Fibroblast of skin of abdomen (primary cell): Measurements from ENCODE around the gene MAD1L1.
A peak's percentile ranks its signal among the peaks of the same experiment; 100 is the strongest.
"Not testable (repeated sequence)": the region's sequence is repeated elsewhere in the genome, so short reads cannot be mapped to it uniquely, and the experiment has no call there.

Source experiments
- DNase-seq: peaks from one replicate; pipeline ENCODE4 v3.0.0-alpha.2; 2013

The MAD1L1 gene

DNA sequence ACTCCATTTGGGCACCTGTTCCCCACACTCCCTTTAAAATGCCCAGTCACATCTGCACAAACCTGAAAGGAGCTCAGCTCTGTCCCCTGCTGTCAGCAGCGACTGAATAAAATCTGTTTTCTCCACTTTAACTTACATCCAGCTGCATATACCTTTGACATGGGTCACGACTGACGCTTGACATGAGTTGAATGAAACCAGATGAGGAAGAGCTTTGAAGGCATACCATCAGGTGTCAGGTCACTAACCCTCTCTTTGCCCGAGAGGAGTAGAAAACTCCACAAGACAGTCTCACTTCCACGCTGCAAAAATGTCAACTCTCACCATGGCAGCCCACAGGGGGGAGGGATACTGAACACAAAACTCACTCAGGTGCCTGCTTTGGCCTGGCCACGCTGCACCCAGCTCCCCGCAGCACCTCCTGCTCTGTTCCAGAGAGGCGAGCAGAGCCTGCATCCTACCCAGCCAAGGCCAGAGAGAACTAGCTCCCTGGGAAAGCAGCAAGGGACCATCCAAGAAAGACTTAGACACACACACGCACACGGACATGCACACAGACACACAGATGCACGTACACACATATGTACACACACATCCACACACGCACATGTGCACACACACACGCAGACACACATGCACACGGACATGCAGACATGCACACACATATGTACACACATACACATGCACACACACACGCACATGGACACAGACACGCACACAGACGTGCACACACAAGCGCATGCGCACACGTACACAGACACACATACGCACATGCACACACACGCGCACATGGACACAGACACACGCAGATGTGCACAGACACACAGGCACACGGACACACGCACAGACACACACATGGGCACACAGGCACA lies 191.0 kb downstream of the MAD1L1 start:
- no peak for DNase-seq

DNA sequence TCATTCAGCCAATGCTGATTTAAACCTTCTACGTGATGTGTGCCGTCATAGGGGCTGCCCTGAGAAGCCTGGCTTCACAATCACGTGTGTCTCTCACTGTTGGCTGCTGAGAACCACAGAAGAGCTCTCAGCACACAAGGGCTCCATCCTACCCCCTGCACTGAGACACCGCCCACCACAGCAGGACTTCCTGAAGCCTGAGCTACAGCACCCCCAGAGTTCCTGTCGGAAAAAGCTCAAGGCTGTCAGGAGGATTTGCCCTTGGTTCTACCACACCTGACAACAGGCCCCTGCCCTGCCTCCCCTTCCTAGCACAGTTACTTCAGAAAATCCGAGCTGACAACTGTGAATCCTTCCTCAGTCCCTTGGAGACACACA lies 191.9 kb downstream of the MAD1L1 start:
- no peak for DNase-seq

DNA sequence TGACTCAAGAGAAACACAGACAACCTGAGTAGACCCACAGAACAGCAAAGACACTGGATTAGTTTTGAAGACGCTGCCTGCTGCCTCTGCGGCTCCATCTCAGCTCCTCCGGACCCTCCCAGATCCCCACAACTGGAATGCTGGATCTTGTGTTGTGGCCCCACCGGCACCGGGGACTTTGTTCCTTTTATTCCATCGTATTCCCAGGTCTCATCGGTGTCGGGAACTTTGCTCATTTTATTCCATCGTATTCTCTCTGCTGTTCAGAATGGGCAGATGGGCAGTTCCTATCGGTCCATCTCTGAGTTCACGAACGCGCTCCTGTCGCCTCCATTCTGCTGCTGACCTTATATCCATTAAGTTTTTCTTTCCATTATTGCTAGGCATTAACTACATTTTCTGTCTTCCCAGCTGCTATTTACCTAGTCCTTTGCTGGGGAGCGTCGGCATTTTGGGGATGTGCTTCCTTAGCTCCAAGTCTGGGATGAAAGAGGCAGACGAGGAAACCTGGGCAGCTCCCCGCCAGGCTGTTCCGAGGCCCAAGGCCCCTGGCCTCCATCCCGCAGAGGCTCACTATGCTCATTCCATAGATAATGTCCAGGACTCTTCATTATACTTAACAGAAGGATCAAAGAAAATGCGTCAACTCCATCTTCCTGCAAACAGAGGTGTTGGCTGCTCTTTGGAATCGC lies 192.4 kb downstream of the MAD1L1 start:
- DNase-seq, result no peak

DNA sequence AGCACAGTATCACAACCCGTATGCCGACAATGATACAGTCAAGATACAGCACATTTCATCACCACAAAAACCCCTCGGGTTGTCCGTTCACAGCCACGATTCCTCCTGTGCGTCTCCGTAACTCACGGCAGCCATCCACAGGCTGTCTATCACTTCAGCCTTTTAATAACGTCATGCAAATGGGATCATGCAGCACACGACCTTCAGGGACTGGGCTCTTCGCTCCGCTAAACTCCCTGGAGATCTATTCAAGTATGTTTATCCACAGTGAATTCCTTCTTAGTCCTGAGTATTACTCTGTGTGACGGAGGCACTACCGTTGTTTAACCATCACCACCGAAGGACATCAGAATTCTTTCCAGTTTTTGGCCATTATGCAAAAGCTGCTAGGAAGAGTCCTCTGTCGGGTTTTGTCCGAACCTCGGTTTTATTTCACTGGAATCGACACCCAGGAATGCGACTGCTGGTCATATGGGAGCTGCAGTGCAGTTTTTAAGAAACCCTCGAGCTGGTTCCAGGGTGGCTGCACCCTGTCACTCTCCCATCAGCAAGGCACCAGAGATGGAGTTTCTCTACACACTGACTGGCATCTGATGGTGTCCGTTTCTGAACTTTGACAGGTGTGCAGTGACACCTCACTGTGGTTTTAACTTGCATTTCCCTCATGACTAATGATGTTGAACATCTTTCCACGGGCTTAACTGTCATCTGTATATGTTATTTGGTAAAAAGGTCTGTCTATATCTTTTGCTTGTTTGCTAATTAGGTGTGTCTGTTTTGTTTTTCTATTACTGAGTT lies 193.6 kb downstream of the MAD1L1 start:
- DNase-seq, result no peak

DNA sequence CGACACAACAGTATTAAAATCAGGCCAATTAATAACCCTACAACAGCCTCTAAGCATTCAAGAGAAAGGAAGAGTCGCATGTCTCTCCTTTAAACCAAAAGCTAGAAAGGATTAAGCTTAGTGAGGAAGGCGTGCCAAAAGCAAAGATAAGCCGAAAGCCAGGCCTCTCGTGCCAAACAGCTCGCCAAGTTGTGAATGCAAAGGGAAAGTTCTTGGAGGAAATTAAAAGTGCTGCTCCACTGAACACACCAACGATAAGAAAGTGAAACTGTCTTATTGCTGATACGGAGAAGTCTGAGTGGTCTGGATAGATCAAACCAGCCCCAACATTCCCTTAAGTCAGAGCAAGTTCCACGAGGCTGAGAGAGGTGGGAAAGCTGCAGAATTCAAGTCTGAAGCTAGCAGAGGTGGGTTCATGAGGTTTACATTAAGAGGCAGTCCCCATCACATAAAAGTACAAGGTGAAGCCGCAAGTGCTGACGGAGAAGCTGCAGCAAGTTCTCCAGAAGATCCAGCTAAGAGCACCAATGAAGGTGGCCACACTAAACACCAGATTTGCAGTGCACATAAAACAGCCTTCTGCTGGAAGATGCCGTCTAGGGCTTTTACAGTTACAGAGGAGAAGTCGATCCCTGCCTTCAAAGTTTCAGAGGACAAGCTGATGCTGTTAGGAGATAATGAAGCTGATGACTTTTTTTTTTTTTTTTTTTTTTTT lies 194.8 kb downstream of the MAD1L1 start:
- peak; percentile 46 for DNase-seq

DNA sequence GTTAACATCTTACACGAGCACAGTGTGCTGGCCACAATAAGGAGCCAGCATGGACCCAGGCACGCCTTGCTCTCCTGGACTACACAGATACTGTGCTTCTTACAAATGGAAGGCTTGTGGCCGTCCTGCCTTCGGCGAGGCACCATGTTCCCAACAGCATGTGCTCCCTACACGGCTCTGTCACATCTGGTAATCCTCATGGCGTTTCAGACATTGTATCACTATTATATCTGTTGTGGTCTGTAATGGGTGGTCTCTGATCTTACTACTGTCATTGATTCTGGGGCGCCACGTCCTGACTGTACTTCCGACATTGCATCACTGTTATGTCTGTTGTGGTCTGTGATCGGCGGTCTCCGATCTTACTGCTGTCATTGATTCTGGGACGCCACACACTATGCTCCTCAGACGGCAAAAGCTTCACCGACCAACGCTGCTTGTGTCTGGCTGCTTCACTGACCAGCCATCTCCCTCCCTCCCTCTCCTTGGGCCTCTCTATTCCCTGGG lies 195.4 kb downstream of the MAD1L1 start:
- peak; percentile 55 for DNase-seq

DNA sequence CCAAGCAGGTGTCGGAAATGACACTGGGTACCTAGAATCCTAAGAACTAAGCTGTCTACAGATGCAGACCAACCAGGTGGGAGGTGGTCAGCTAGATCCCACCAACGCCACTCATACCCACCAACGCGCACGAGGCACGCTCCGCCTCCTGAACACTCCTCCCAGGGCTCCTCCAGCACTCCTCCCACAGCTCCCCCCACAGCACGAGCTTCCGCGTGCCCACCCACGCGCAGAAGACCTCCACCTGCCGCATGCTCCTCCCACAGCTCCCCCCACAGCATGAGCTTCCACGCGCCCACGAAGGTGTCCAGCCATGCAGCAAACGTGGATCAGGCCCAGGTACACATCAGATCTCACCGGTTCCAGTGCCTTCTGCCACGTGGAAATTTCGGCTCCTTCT lies 196.0 kb downstream of the MAD1L1 start:
- DNase-seq, result no peak

DNA sequence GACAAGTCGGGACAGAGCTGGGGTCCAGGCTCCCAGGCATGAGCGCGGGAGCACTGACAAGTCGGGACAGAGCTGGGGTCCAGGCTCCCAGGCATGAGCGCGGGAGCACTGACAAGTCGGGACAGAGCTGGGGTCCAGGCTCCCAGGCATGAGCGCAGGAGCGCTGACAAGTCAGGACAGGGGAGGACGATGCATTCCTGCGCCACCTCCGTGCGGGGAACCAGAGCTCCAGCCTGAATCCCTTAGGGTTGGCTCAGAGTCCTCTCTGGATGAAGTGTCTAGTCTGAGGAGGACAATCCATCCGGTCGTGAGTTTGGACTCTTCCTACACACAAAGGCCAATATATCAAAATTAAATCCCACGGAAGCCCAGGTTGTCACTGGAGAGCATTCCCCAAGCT lies 196.5 kb downstream of the MAD1L1 start:
- not testable (repeated sequence) for DNase-seq

DNA sequence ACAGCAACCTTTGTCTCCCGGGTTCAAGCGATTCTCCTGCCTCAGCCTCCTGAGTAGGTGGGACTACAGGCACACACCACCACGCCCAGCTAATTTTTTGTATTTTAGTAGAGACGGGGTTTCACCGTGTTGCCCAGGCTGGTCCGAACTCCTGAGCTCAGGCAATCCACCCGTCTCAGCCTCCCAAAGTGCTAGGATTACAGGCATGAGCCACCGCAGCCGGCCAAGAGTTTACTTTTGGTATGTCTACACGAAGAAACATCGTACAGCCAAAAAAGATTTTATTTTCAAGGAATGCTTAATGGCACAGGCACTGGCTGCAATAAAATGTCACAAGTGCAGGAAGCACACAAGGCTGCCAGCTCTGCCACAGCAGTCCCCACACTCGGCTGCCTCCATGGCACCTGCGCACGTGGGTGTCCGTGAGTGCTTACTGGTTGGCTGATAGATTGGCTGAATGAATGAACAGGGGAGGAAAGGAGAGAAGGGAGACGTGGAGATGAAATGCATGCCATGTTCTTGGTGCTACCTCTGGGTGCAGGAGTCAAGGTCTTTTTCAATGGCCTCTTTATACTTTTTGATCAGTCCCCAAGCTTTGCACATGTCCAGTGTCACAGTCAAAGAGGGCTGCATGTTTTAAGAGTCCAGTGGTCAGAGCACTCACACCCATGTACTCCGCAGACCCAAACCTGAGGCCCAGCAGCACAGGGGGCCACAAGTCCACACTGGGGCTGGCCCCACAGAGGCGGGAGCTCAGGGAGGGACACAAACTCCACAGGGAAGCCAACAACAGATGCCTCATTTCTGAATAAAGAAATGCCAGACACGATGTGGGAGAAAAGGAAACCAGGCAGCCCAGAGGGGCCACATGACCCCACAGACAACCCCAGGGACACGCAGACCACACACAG lies 198.2 kb downstream of the MAD1L1 start:
- DNase-seq, result no peak

DNA sequence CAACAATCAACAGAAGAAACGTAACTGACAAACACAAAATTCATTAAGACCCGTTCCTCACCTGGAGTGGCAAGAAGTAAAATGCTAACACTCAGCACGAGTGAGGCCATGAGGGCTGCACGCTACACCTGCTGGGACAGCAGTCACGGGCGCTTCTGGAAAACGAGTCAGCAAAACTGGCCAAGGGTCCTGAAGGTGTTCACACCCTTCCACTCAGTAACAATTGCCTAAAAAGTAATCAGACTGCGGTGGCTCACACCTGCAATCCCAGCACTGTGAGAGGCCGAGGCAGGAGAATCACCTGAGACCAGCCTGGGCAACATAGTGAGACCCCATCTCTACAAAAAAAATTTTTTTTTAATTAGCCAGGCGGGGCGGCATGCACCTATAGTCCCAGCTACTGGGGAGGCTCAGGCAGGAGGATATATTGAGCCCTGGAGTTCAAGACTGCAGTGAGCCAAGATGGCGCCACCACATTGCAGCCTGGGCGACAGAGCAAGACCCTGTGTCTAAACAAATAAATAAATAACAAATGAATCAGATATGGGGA lies 199.1 kb downstream of the MAD1L1 start:
- no peak for DNase-seq

DNA sequence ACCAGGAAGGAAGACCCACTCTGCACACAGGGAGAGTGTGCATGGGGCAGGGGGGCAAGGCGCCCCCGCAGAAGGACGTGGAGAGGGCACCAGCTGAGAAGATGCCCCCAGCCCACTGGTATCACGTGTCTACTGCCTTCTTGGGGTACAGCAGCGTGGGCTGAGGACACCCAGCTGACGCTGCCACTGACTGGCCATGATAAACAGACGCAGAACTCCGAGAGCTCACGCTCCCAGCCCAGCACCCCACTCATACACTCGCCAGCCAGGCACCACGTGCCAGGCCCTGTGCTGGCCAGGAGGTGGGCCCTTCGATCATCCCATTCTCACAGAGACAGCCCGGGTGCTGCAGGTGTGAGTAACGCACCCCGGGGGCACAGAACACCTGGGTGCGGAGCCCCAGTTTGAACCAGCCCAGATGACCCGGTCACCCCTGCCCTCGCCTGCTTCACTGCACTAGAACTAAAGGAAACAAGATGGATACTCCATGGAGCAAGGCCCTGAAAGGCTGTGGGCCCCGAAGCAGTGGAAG lies 199.8 kb downstream of the MAD1L1 start:
- no peak for DNase-seq

DNA sequence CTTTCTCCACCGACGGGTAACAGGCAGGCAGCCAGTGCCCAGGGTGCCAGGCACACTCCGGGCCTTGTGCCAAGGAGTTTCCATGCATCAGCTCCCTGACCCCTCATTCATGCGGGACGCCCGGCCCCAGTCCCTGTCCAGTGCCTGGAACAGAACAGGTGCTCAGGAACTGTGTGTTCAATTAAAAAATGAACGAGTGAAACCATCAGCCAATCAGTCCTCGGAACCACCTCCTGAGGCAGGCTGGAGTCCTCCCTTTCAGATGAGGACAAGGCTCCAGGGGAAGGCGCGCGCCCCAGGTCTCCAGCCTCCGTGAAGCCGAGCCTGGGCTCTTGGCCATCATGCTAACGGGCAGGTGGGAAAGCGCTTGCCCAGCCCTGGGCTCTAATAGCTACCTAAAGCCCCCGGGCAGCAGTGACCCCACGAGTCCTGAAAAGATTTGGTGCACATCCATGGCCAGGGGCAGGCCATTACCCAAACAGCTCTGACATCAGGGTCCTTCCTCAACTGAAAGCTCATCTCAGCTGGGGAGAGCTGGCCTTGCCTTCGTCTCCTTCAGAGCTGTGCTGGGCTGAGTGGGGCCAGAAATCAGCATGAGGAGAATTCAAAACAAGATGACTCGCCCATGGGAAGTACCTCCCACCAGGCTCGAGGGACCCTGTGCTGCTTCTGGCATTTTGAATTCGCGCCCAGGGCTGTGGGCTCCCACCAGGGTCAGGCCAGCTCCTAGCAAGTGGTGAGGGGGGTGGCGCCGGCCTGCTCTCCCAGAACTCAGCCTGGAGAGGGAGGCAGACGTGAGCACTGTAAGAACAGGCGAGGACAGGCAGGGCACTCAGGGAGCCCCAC lies 200.5 kb downstream of the MAD1L1 start:
- peak; percentile 47 for DNase-seq

DNA sequence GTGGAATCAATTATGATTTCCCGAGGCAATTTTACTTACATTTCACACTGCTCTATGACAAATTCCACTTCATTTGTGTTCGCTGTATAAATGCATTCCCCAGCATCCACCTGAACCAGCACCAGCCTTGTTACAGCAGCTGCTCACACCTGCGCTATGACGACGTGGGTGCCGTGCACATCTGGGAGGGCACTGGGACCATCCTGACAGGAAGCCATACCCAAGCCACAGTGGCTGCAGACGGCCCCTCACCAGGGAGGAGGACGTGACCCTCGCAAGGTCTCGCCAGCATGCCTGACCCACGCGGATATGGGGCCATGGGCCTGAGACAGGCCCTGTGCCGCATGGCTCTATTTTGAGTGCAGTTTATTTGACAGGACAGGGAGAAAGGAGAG lies 201.3 kb downstream of the MAD1L1 start:
- DNase-seq, result no peak

DNA sequence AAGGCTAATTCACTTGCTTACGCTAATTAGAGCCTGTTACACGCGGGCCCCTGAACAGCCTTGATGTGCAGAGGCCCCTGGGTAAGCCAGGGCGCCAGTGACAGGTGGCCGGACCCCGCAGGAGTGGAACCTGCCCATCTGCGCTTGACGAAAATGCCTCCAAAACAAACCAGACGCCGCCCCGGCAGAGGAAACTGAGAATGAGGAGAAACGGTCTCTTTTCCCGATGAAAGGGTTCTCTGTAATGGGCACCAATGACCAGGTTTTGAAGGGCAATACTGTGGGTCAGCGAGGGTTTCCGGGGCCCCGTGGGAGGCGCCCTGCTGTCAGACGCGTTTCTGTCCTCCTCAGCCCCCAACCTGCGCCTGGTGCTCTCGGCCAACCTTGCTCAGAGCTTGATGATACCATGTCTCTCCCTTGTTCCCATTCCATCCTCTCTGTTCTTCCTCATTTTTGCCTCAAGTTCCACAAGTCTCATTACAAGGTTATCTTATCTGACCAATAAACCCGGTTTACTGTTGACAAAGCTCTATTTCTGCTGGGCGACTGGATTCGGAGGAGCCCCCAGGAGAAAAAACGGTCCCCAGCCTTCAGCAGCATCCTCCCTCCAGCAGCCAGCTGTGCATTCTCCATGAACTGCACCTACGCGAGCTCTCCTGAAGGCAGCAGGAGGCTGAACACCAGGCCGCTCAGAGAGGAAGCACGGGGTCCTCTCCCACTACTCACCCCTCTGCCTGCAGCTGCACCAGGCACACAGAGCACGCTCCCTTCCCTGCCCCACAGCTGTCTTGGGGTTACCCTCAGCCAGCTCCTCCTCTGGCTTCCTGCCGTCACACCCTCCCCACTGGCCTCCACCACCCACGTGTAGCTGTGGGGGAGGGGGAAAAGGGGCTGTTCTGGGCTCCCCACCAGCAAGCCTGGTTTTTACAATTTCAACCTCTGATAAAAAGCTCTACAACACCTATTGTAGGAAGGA lies 202.0 kb downstream of the MAD1L1 start:
- DNase-seq, result no peak

DNA sequence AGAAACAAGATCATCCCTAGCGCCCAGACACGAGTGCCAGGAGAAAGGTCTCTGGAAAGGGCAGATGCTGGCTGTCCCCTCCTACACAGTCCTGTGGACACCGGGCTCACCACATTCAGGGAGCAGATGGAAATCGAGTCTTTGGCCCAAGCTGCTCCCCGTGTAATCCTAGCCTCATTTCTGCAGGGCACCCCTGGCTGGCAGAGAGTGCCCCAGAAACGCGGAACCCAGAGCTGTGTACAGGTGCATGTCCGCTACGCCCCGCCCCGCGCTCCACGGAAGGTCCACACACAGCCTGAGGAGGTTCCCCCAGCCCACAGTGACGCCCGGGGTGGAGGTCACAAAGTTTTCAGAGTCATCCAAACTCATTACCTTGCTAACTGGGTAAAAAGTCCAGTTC lies 202.8 kb downstream of the MAD1L1 start:
- DNase-seq, result no peak

DNA sequence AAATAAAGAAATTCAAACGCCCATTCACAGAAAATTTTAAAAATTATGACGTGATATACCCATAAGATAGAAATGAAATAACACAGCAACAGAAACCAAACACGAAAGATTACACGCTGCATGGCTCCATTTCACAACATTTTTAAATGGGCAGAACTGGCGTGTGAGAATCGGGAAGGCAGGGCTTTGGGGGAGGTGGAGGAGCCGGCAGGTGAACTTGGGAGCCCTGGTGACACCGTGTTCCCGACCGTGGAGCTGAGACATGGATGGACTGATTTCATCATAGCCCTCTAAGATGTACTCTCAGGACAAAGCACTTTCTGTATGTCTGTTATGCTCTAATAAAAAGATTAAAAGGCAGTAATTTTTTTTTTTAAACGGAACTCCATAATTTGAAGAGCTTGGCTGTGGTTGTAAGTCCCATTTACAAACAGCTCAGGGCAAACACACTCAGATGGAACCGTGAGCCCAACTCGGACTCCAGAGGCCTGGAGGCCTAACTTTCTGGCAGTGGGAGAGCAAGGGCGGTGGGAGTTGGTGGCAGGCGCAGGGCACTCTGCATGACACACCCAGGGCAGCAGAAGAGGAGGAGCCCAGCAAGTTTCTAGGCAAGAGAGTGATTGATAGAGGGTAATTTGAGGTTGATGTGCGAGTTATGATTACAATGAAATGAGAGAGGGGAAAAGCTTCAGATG lies 203.4 kb downstream of the MAD1L1 start:
- no peak for DNase-seq

DNA sequence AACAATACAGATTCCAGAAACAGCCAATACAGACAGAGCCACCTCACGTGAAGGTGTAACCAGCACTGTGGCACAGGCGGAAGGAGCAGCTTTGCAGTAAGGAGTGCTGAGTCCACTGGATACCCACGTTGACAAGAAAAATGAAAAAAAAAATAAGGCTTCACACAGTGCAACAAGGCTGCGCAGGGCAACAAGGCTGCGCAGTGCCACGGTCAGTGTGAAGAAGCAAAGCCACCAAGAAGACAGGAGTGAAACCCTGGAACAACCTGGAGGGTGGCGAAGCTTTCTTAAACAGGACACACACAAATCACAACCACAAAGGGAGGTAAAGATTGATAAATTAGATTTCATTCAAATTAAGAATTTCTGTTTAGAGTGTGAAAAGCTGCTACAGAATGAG lies 204.0 kb downstream of the MAD1L1 start:
- DNase-seq, result no peak

DNA sequence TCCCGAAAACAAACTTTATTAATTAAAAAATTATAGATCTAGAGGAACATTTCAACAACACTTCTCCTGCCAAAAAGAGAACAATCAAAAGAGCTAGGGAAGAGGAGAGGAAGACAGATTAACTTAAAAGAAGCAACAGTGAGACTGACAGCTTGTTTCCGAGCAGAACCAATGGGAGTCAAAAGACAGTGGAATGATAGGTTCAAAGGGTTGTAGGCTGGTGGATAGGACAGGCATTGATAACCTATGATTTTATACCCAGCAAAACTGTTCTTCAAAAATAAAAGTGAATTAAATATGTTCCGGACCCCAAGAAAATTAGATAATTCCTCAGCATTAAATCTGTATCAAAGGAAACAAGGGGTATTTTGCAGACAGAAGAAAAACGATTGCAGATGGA lies 207.6 kb downstream of the MAD1L1 start:
- no peak for DNase-seq
